ENCODE measurements around the gene CD1B. TPM values are rescaled to one million over a fixed set of nuclear protein-coding genes. Genes with fewer than 3 reads are reported as not detected.

Gene CD1B
- total and polyA plus RNA-seq, 9 of the 15 experiments (the other 6 are each of a cell fraction or from before 2014, with no cell fraction given), result not detected

- intact Hi-C loops (cut with micrococcal nuclease), result no loop called here
- ChIA-PET CTCF (ENCODE audit: low intra/inter-chr PET ratio) (no interaction called here), POLR2A (no interaction called here)
- H3K79me2 ChIP-seq (ENCODE audit: control insufficient read depth, insufficient read depth, low read length), result no peaks in the 10 kb centered on the region
- in situ Hi-C loops (cut with MboI), result no loop called here
- no peaks in the 10 kb centered on the region for H3K9me3 ChIP-seq (replicated peaks; ENCODE audit: control insufficient read depth, insufficient read depth, low read depth, low read length)
- H2AFZ ChIP-seq (ENCODE audit: low read depth, low read length), result no peak within 1 kb of the TSS
- no peaks in the 10 kb centered on the region for H3K9me1 ChIP-seq (ENCODE audit: control insufficient read depth, insufficient read depth, low read length)
- H3K9ac ChIP-seq (ENCODE audit: insufficient read depth in 1 of 2, low read depth in 2 of 2, low read length in 2 of 2), result no peak within 1 kb of the TSS
- DNase-seq (ENCODE audit: extremely low read depth in 1 of 4, low spot score in 3 of 4) (no peak), ATAC-seq (no peak), FAIRE-seq (no peak)
- H3K27me3 ChIP-seq (ENCODE audit: control insufficient read depth in 2 of 2, insufficient read depth in 2 of 2, low read length in 2 of 2), result no peaks in the 10 kb centered on the region
- no peak within 1 kb of the TSS for H3K4me2 ChIP-seq (ENCODE audit: insufficient read depth, low read length)
- no peaks in the 10 kb centered on the region for H4K20me1 ChIP-seq (replicated peaks; ENCODE audit: control insufficient read depth, insufficient read depth, low read length)
- TF ChIP-seq KDM5B (IDR thresholded peaks at IDR 0.05; ENCODE audit: insufficient replicate concordance, low read depth, low read length), result no peak
- TF ChIP-seq CHD7 (IDR thresholded peaks at IDR 0.05; ENCODE audit: low read depth, low read length), result no peak
- no peak for TF ChIP-seq KHSRP (IDR thresholded peaks at IDR 0.05)
- no peak for TF ChIP-seq ZKSCAN8 (CRISPR knock-in tag; IDR thresholded peaks at IDR 0.05)
- 2% methylated on average over 4 of the region's 4 CpGs for WGBS (ENCODE audit: insufficient coverage, low coverage, missing lambda C conversion rate)
- BruUV-seq (replicated peaks), result no TSS peak
- no peaks in the 10 kb centered on the region for H3K4me1 ChIP-seq (replicated peaks in 1 of 2; ENCODE audit: control insufficient read depth in 2 of 2, insufficient read depth in 2 of 2, low read length in 2 of 2)
- H3K4me3 ChIP-seq, result no peak within 1 kb of the TSS
- H3K27ac ChIP-seq (ENCODE audit: extremely low read depth, low read depth, low read length), result no peak within 1 kb of the TSS
- H3K36me3 ChIP-seq (ENCODE audit: control insufficient read depth, insufficient read depth, low read length), result no peaks in the 10 kb centered on the region
Observed at GRCh38 chr1:158289811-158290210, 41.5 kb downstream of the CD1B start, which contains the start of gene CD1C. CD1C (plus strand) TSS chr1:158289923; CDS start chr1:158290065, 142 bp downstream.

Data from K562 (cell line).